ENCODE results near the gene SMAD3.
A peak's percentile ranks its signal among the peaks of the same experiment; 100 is the strongest.

SMAD3 gene

GRCh38 chr15:67176195-67176971, 111.0 kb downstream of the SMAD3 start:
- no peak overlapping the region for H3K27ac ChIP-seq (ENCODE audit: extremely low read depth, low read depth, low read length)
- POLR2A ChIA-PET, result interaction anchor here (1.0 kb wide), 1 partner anchor 93 kb away, joined by 4 read pairs; no protein-coding TSS in a partner anchor
- CTCF ChIA-PET, result interaction anchor here (0.6 to 0.8 kb wide), 4 partner anchors 100 to 243 kb away, joined by 3 read pairs; no protein-coding TSS in a partner anchor
- peaks cover 0 to 47% of the 10 kb centered on the region in 2 experiments; a peak in 1 of 3 replicates for H3K36me3 ChIP-seq (ENCODE audit: control insufficient read depth in 2 of 2, insufficient read depth in 1 of 2, low read length in 2 of 2)
- no peaks in the 10 kb centered on the region for H3K9me3 ChIP-seq (ENCODE audit: control insufficient read depth, insufficient read depth, low read depth, low read length)
- H3K4me1 ChIP-seq (ENCODE audit: control insufficient read depth, insufficient read depth, low read length), result 0 out of 2 replicates have a peak, but pooled peaks cover 2% of the 10 kb centered on the region
- H3K4me3 ChIP-seq (ENCODE audit: low read depth, low read length), result no peak overlapping the region
- TF ChIP-seq ZBTB6 (tag by site-specific recombination; IDR thresholded peaks at IDR 0.05) (no peak; the same call in 1 of the 2 replicates), ZNF140 (tag by site-specific recombination; IDR thresholded peaks at IDR 0.05) (no peak), ZNF16 (tag by site-specific recombination; IDR thresholded peaks at IDR 0.05; ENCODE audit: low read depth) (no peak), ZNF521 (tag by site-specific recombination; IDR thresholded peaks at IDR 0.05) (no peak), ZNF2 (tag by site-specific recombination; IDR thresholded peaks at IDR 0.05) (no peak), ZBTB44 (tag by site-specific recombination; IDR thresholded peaks at IDR 0.05) (no peak), ZNF223 (tag by site-specific recombination; IDR thresholded peaks at IDR 0.05) (no peak), ZNF23 (tag by site-specific recombination; IDR thresholded peaks at IDR 0.05; ENCODE audit: borderline replicate concordance) (no peak), ZNF341 (tag by site-specific recombination; IDR thresholded peaks at IDR 0.05; ENCODE audit: low read depth) (no peak), ATF2 (tag by site-specific recombination; IDR thresholded peaks at IDR 0.05; ENCODE audit: low read depth) (no peak), ZNF658 (tag by site-specific recombination; IDR thresholded peaks at IDR 0.05) (no peak), ZNF843 (tag by site-specific recombination; IDR thresholded peaks at IDR 0.05) (no peak), ZNF169 (tag by site-specific recombination; IDR thresholded peaks at IDR 0.05) (no peak), PRDM6 (tag by site-specific recombination; IDR thresholded peaks at IDR 0.05) (no peak), ZNF600 (tag by site-specific recombination; IDR thresholded peaks at IDR 0.05) (no peak), ZNF670 (tag by site-specific recombination; IDR thresholded peaks at IDR 0.05; ENCODE audit: low read depth) (no peak), SP2 (tag by site-specific recombination; IDR thresholded peaks at IDR 0.05) (no peak), ZNF514 (tag by site-specific recombination; IDR thresholded peaks at IDR 0.05) (no peak), ZNF398 (tag by site-specific recombination; IDR thresholded peaks at IDR 0.05) (no peak), ZFP69B (tag by site-specific recombination; IDR thresholded peaks at IDR 0.05) (0 out of 2 replicates have a peak, but pooled peaks have one; percentile 45), ZNF302 (tag by site-specific recombination; IDR thresholded peaks at IDR 0.05; ENCODE audit: low read depth) (no peak), PRDM10 (tag by site-specific recombination; IDR thresholded peaks at IDR 0.05) (peak; percentile 74)
